NOMO-1 (cell line): ENCODE measurements around the gene PIM3.

Experiments used
- DNase-seq, 2 experiments: peaks; one replicate each; lab custom pipeline; 2025; ENCODE audit not compliant: unreplicated experiment in 2 of 2; lab: John Stamatoyannopoulos, UW

PIM3 gene

DNA sequence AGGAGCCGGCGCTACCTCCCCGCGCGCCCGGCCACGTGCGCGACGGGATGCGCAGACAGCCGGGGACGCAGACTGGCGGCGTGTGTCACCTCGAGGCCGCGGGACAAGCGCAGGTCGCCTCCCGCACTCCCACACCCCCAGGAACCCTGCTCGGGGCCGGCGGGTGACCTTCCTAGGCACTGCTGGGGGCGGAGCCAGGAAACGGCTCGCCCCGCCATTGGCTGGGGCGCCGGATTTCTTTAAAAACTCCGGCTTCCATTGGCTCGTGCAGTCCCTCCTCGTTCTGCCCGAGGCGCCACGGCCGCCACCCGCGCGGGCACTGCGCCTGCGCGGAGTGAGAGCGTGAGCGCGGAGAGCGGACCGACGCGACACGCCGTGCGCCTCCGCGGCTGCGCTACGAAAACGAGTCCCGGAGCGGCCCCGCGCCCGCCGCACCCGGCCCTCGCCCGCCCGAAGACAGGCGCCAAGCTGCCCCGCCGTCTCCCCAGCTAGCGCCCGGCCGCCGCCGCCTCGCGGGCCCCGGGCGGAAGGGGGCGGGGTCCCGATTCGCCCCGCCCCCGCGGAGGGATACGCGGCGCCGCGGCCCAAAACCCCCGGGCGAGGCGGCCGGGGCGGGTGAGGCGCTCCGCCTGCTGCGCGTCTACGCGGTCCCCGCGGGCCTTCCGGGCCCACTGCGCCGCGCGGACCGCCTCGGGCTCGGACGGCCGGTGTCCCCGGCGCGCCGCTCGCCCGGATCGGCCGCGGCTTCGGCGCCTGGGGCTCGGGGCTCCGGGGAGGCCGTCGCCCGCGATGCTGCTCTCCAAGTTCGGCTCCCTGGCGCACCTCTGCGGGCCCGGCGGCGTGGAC, at the start of gene PIM3:
TSS of gene PIM3 (plus strand) at position 614 of the 846 bp plus-strand sequence. CDS start at position 790, 176 bp downstream.
- peak; percentile 96 for DNase-seq

DNA sequence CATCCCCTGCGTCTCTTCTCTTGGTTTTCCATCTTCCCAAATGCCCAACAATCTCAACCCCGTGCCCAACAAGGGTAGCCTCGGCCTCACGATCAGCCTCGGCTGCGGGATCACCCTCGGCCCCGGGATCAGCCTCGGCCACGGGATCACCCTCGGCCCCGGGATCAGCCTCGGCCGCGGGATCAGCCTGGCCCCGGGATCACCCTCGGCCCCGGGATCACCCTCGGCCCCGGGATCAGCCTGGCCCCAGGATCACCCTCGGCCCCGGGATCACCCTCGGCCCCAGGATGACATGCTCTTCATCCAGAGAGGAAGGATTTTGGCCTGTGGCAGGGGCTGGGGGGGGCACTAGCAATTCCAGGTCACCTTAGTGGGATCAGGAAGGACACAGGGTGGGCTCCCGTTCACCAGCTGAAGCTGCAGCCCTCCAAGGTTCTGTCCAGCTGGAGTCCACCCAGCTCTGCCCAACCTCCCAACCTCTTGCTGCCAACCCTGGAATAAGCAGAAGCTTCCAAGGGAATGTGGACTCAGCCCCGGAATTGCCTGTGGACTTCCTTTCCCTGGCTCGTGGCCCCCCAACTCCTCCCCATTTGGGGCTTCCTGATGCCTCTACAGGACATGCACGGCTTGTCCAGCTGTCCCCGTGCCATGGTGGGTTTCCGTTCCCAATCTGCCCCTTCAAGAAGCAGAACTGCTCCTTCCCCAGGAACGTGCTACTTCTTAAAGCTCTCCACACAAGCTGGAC, 48.5 kb upstream of the PIM3 start:
- no peak for DNase-seq

- DNase-seq, result no peak
Observed at GRCh38 chr22:49913026-49913425, 47.5 kb upstream of the PIM3 start.

GRCh38 chr22:49913446-49913845, 47.1 kb upstream of the PIM3 start:
- no peak for DNase-seq

DNA sequence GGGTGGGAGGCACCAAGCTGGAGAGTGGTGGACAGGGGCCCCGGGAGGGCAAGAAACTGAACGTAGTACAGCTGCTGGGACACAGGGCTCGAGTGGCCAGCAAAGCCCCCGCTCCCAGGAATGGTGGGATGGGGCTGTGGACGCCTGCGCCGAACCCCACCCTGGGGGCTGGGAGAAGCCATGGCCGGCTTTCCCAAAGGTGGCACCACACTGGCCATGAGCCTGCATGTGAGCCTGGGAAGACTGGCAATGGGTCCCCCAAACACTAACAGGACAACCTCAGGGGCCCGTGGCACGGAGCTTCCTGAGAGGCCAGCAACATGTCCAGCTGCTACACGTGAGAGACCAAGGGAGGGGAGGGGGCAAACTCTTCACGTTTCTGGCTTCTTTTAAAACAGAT, 46.3 kb upstream of the PIM3 start:
- DNase-seq, result no peak

- no peak for DNase-seq
Observed at GRCh38 chr22:49915610-49916009, 45.0 kb upstream of the PIM3 start.

GRCh38 chr22:49916831-49917230, 43.7 kb upstream of the PIM3 start:
- no peak for DNase-seq

DNA sequence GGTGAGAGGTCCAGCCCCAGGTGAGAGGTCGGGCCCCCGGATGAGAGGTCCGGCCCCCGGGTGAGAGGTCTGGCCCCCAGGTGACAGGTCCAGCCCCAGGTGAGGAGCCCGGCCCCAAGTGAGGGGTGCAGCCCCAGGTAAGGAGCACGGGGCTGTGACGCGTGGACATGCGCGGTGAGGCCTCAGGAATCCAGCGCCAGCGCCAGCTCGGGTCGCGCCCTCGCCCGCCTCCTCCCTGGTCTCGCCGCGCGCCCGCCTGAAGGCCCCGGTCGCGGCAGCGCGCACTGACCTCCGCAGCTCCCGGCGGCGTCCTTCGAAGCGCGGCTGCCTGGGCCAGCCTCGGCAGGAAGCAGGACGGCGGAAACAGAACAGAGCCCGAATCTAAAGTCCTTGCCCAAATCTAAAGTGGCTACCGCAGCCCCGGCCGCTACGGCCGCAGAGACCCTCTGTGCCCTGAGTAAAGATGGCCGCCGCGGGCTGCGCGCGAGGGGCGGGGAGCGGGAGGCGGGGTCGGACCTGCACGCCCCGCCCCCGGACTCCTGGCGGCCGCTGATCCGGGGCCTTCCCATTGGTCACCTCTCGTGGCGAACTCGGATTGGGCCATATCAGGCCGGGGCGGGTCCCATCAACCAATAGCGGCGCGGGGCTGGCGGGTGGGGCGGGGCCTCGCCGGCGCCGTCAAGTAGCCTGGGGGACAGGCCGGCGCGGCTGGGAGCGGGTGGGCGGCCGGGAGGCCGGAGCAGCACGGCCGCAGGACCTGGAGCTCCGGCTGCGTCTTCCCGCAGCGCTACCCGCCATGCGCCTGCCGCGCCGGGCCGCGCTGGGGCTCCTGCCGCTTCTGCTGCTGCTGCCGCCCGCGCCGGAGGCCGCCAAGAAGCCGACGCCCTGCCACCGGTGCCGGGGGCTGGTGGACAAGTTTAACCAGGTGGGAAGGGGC, 42.3 kb upstream of the PIM3 start, which contains the start of the genes ALG12 and CRELD2:
TSS of gene ALG12 (minus strand) at position 465 of the 937 bp plus-strand sequence. CDS start 4,673 bp downstream, outside the sequence.
TSS of gene CRELD2 (plus strand) at position 661 of the 937 bp plus-strand sequence. CDS start at position 797, 136 bp downstream.
- peak; percentile 94 to 98 for DNase-seq

- DNase-seq, result no peak
Observed at GRCh38 chr22:49918911-49919881, 41.4 kb upstream of the PIM3 start.

- DNase-seq, result no peak
Observed at GRCh38 chr22:49920859-49921258, 39.7 kb upstream of the PIM3 start.

DNA sequence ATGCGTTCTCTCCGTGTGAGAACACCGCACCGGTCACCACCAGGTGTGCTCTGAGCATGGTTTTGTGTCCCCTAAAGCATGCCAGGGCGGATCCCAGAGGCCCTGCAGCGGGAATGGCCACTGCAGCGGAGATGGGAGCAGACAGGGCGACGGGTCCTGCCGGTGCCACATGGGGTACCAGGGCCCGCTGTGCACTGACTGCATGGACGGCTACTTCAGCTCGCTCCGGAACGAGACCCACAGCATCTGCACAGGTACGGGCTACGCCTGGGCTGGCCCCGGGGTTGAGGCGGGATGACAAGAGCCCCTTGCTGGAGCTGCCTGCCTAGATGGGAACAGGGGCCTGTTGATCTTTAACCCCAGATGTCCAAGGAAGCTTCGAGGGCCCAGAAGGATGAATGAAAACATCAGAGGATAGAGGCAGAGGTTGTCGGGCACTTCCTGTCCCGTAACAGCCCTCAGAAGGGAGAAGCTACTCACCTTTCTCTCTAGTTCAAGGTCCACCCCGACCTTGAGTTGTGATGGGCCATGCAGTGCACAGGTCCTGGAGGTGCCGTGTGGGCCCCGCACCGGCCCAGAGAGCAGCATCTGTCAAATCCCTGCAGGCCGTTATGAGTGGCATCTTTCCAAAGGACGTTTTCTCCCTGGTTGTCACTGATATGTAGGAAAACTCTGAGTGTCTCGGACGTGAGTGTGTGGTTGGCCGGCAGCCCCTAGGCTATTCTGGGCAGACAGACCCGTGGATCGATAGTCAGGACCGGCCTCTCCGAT, 38.9 kb upstream of the PIM3 start:
- no peak for DNase-seq

DNA sequence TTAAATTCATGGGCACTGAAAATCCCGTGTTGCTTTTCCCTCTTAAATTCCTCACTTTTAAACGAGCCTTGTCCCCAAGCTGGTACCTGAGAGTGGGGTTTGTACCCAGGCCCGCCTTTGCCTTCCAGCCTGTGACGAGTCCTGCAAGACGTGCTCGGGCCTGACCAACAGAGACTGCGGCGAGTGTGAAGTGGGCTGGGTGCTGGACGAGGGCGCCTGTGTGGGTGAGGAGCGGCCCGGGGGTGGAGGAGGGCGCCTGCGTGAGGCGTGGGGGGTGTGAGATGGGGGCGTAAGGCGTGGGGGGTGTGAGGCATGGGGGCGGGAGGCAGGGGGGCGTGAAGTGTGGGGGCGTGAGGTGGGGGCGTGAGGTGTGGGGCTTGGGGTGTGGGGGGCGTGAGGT, 38.1 kb upstream of the PIM3 start:
- no peak for DNase-seq

DNA sequence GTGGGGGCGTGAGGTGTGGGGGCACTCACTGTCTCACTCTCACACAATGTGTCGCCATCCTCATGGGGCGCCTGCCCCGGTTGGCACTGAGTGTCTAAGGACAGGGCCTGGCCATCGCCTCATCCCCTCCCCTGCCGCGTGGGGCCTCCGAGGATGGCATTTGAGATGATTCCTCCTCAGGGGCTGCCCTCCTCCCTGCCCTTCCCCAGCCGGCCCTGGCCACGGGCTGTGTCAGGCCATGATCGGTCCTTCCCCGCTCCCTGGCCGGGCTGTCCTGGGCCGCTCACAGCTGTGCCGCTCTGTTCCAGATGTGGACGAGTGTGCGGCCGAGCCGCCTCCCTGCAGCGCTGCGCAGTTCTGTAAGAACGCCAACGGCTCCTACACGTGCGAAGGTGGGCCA, 37.6 kb upstream of the PIM3 start:
- DNase-seq, result no peak

GRCh38 chr22:49923445-49923844, 37.1 kb upstream of the PIM3 start:
- DNase-seq, result peak in 1 of 2 experiments; percentile 13

- DNase-seq, result no peak
Observed at GRCh38 chr22:49924113-49924833, 36.3 kb upstream of the PIM3 start.

DNA sequence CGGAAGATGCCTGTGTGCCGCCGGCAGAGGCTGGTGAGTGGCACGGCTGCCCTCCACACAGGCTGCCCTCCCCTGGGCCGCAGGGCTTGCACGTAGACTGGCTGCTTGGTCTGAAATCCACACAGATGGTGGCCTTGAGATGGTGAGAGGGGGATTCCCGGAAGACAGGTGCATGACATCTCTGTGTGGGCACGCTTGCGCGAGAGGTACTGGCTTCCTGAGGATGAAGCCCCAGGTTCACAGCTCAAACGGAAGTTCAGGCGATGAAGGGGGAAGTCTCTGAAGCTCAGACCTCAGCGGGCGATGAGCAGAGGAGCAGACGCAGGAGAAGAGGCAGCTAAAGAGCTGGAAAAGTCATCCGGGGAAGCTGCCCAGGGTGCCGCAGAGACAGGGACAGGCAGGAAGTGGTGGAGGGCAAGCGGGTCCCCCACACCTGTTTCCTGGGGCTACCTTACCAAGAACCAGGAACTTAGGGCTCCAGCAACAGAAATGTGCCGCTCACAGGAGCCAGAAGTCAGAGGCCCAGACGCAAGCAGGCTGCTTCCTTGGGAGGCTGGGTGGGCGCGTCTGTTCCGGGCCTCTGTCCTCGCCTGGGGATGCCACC, 34.9 kb upstream of the PIM3 start:
- DNase-seq, result no peak

DNA sequence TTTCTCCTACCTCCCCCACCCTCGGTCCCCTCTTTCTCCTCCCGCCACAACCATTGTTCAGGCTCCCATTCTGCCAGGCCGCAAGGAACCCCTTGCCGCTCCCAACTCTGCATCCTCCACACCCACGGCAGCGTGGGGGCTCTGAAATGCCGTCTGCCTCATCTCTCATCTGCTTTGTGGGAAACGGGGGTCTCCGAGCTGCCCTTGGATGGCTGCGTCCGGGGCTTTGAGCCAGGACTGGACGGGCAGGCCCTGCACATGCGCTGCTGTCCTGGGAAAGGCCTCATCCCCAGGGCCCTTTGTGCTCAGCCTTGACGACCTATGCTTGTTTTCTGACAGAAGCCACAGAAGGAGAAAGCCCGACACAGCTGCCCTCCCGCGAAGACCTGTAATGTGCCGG, 33.7 kb upstream of the PIM3 start:
- no peak for DNase-seq
